Heart left ventricle (tissue), 13 donors: ENCODE data around the gene PUM1.

Experiments used
- POLR2A ChIP-seq, 2 donors: fragments of 450-650 bp; IDR thresholded peaks; one replicate each; pipeline ENCODE4 v1.6.1; 2017; ENCODE audit warnings: antibody characterized with exemption in 2 of 2, mild to moderate bottlenecking in 2 of 2, moderate library complexity in 2 of 2
- TF ChIP-seq, protein P1 (sequence below), 12 donors: fragments of 200-600 bp; sonication (generic) in 4 of 12; IDR thresholded peaks; one replicate each; pipeline versions ENCODE4 v1.5.0 to v1.8.0; 2018 to 2022; ENCODE audit warnings: antibody characterized with exemption in 12 of 12, mild to moderate bottlenecking in 5 of 12
- donor health status: ischemic (EF 13 %, LVEDD 7.1; RV severe dilation, severe dysfunction).
- donor health status: DM: no; HTN: yes; CAD: no.
- donor health status: DM: no; HTN: no; CAD: no.
- donor health status: ischemic (EF 25% LVEDD 6.9; RV normal size, moderate dysfunction).
- donor health status: ischemic (EF 25% LVEDD 5.7; RV mildly dilated, moderate dysfunction).
- donor health status: ischemic (EF 35%, LVEDD 5.7; RV mildly dilated, moderate dysfunction).
- donor health status: nonischemic (EF 11% LVEDD 7.7; RV severe dilation, severe dysfunction).
- donor health status: DM: yes; HTN: yes; CAD: no.
- donor health status: PGD.
- donor health status: ischemic (EF 29% LVEDD 5.4; RV normal size, mild dysfunction).
- donor health status: nonischemic (EF 23%, LVEDD 6.1; RV moderate dilation, normal function).

DNA sequence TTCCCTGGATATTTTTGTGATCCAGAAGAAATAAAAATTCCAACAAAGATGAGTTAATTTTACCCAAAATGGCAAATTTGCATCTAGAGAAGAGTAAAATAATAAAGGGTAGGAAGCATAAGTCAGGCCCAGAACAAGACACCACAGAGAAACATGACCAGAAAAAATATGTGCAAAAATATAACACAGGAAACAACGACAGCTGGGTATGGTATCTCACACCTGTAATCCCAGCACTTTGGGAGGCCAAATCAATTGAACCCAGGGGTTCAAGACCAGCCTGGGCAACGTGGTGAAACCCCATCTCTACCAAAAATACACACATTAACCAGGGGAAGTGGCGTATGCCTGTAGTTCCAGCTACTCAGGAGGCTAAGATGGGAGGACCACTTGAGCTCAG, 117.2 kb downstream of the PUM1 start:
- TF ChIP-seq, protein P1, sequence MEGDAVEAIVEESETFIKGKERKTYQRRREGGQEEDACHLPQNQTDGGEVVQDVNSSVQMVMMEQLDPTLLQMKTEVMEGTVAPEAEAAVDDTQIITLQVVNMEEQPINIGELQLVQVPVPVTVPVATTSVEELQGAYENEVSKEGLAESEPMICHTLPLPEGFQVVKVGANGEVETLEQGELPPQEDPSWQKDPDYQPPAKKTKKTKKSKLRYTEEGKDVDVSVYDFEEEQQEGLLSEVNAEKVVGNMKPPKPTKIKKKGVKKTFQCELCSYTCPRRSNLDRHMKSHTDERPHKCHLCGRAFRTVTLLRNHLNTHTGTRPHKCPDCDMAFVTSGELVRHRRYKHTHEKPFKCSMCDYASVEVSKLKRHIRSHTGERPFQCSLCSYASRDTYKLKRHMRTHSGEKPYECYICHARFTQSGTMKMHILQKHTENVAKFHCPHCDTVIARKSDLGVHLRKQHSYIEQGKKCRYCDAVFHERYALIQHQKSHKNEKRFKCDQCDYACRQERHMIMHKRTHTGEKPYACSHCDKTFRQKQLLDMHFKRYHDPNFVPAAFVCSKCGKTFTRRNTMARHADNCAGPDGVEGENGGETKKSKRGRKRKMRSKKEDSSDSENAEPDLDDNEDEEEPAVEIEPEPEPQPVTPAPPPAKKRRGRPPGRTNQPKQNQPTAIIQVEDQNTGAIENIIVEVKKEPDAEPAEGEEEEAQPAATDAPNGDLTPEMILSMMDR (IDR thresholded peaks at IDR 0.05): no peak
- no peak for TF ChIP-seq POLR2A (IDR thresholded peaks at IDR 0.05)
